Heart left ventricle (tissue), 16 donors: ENCODE measurements around the gene FAM20B. TPM values are rescaled to one million over a fixed set of nuclear protein-coding genes. Genes with fewer than 3 reads are reported as not detected.

Experiments
- ATAC-seq, 4 donors: fragments of 200-7000 bp; cut with Tn5 transposase; one replicate each; pipeline ENCODE4 v1.9.1; 2020 to 2022; ENCODE audit warnings: moderate library complexity in 4 of 4, mild to moderate bottlenecking in 3 of 4, moderate number of reproducible peaks in 1 of 4
- DNase-seq, 5 donors: peaks; one replicate each; pipeline ENCODE4 v3.0.0-alpha.2; 2020
- H3K27ac ChIP-seq, 12 donors: fragments of 200-600 bp; sonication (generic) in 4 of 12; one replicate each; pipeline versions ENCODE4 v1.5.0 to v1.8.0; 2016 to 2022; ENCODE audit warnings: mild to moderate bottlenecking in 2 of 12
- H3K27me3 ChIP-seq, 9 donors: fragments of 200-600 bp; sonication (generic) in 2 of 9; one replicate each; pipeline versions ENCODE4 v1.5.1 to v1.8.0; 2016 to 2022; ENCODE audit warnings: mild to moderate bottlenecking in 3 of 9
- H3K36me3 ChIP-seq, 9 donors: fragments of 200-600 bp; sonication (generic) in 2 of 9; one replicate each; pipeline versions ENCODE4 v1.5.0 to v1.8.0; 2018 to 2022; ENCODE audit warnings: mild to moderate bottlenecking in 2 of 9
- H3K4me1 ChIP-seq, 12 donors: fragments of 200-600 bp; sonication (generic) in 4 of 12; one replicate each; pipeline versions ENCODE4 v1.5.0 to v1.8.0; 2016 to 2022; ENCODE audit warnings: mild to moderate bottlenecking in 3 of 12
- H3K4me3 ChIP-seq, 12 donors: fragments of 200-600 bp; sonication (generic) in 4 of 12; one replicate each; pipeline versions ENCODE4 v1.5.0 to v1.8.0; 2017 to 2022; ENCODE audit warnings: mild to moderate bottlenecking in 9 of 12, moderate library complexity in 4 of 12
- H3K9me3 ChIP-seq, 12 donors: fragments of 200-600 bp; sonication (generic) in 4 of 12; one replicate each; pipeline versions ENCODE4 v1.5.0 to v1.8.0; 2016 to 2022; ENCODE audit warnings: mild to moderate bottlenecking in 1 of 12
- CTCF ChIP-seq, 12 donors: fragments of 200-600 bp; sonication (generic) in 4 of 12; IDR thresholded peaks; one replicate each; pipeline versions ENCODE4 v1.5.0 to v1.8.0; 2018 to 2022; ENCODE audit warnings: antibody characterized with exemption in 12 of 12, mild to moderate bottlenecking in 5 of 12
- POLR2A ChIP-seq, 2 donors: fragments of 450-650 bp; IDR thresholded peaks; one replicate each; pipeline ENCODE4 v1.6.1; 2017; ENCODE audit warnings: antibody characterized with exemption in 2 of 2, mild to moderate bottlenecking in 2 of 2, moderate library complexity in 2 of 2
- WGBS, 4 donors: extraction: QIAGEN DNeasy Blood & Tissue Kit in 2 of 4; methylation state at CpG; one replicate each; pipeline versions ENCODE4 v1.1.5 to v1.1.7; 2013 to 2018; 5-methylcytosine and 5-hydroxymethylcytosine counted together
- intact Hi-C, 10 donors: fragments of 100-400 bp; cut with DNase I; formaldehyde crosslinking; loops; one replicate each; pipeline versions ENCODE4 v1.11.1 to v1.14.2; 2022
- polyA plus RNA-seq, 2 donors: library from polyadenylated mRNA; stranded (reverse); fragments of 200-250 nt; gene quantifications; one replicate each; pipeline ENCODE4 v1.2.3, GENCODE V29; 2013
- total RNA-seq, 9 donors: library from RNA; depleted of rRNA in 2 of 9; stranded (reverse); fragments of >200 nt in 2 of 9; fragmentation: NEBNext Ultra II Directional in 3 of 9; extraction: Animal tissue kit (Norgen Biotek cat#: 25700) in 3 of 9; gene quantifications; one replicate each; pipeline versions ENCODE4 v1.1.0 to v1.2.4, GENCODE V29; 2016 to 2023
- donor health status: ischemic (EF 13 %, LVEDD 7.1; RV severe dilation, severe dysfunction).
- donor health status: healthy with polysubstance abuse.
- donor health status: DM: no; HTN: yes; CAD: no.
- donor health status: DM: no; HTN: no; CAD: no.
- donor health status: ischemic (EF 25% LVEDD 6.9; RV normal size, moderate dysfunction).
- donor health status: ischemic (EF 25% LVEDD 5.7; RV mildly dilated, moderate dysfunction).
- donor health status: healthy.
- donor health status: DM: yes; HTN: yes; CAD: no.
- donor health status: ischemic (EF 35%, LVEDD 5.7; RV mildly dilated, moderate dysfunction).
- donor health status: nonischemic (EF 11% LVEDD 7.7; RV severe dilation, severe dysfunction).
- donor health status: DM: yes; HTN: yes; CAD: no.
- donor health status: PGD.
- donor health status: ischemic (EF 29% LVEDD 5.4; RV normal size, mild dysfunction).
- donor health status: nonischemic (EF 23%, LVEDD 6.1; RV moderate dilation, normal function).

Gene FAM20B
- total and polyA plus RNA-seq, 11 donors, result 13.8 to 70.1 (median 52.6) TPM

- H3K4me1 ChIP-seq, result peaks cover 0 to 31% (median 16%) of the 10 kb centered on the region in 12 donors
- peak overlapping the region; percentile 68 to 93 (median 89) for H3K27ac ChIP-seq
- ATAC-seq (no peak), DNase-seq (no peak)
- TF ChIP-seq CTCF (IDR thresholded peaks at IDR 0.05) (no peak), POLR2A (IDR thresholded peaks at IDR 0.05) (no peak)
- no peaks in the 10 kb centered on the region for H3K9me3 ChIP-seq
- WGBS, 4 donors, result 49 to 54% (median 53%) methylated on average over 18 of the region's 18 CpGs
- no peaks in the 10 kb centered on the region for H3K27me3 ChIP-seq
- H3K36me3 ChIP-seq, result peaks cover 0 to 16% (median 10%) of the 10 kb centered on the region in 9 donors
- intact Hi-C loops, result loop anchor here in 9 of 10 donors (1.0 to 10.0 kb wide), 10 partner anchors 46 to 734 kb away; partner anchors contain the start of genes SOAT1 (in 3 of the 9) and AXDND1 (in 2 of the 9)
- H3K4me3 ChIP-seq, result peak overlapping the region; percentile 72 to 100 (median 92)
Measured at GRCh38 chr1:179080866-179081686, 55.4 kb downstream of the FAM20B start.

GRCh38 chr1:179081687-179082332 is 56.1 kb downstream of the FAM20B start, which contains the start of gene TOR3A:
TOR3A (plus strand) TSS chr1:179082070; CDS start chr1:179082129, 59 bp downstream.
- no peaks in the 10 kb centered on the region for H3K27me3 ChIP-seq
- H3K4me3 ChIP-seq, result peak within 1 kb of the TSS; percentile 72 to 100 (median 92)
- H3K36me3 ChIP-seq, result peaks cover 0 to 24% (median 9%) of the 10 kb centered on the region in 9 donors
- ATAC-seq (peak; percentile 97 to 99 (median 98)), DNase-seq (peak; percentile 94 to 95 (median 95))
- no peaks in the 10 kb centered on the region for H3K9me3 ChIP-seq
- TF ChIP-seq CTCF (IDR thresholded peaks at IDR 0.05) (peak in 1 of 12 donors; percentile 13), POLR2A (IDR thresholded peaks at IDR 0.05) (peak in 1 of 2 donors; percentile 91)
- peak within 1 kb of the TSS; percentile 68 to 93 (median 89) for H3K27ac ChIP-seq
- intact Hi-C loops, result loop anchor here (1.0 to 10.0 kb wide), 11 partner anchors 45 to 733 kb away; partner anchors contain the start of genes SOAT1 (in 4 of the 10) and AXDND1 (in 2 of the 10)
- H3K4me1 ChIP-seq, result peaks cover 0 to 31% (median 16%) of the 10 kb centered on the region in 12 donors
- 0 to 1% (median 0%) methylated on average over 21 to 51 of the region's 51 CpGs for WGBS, 4 donors

DNA sequence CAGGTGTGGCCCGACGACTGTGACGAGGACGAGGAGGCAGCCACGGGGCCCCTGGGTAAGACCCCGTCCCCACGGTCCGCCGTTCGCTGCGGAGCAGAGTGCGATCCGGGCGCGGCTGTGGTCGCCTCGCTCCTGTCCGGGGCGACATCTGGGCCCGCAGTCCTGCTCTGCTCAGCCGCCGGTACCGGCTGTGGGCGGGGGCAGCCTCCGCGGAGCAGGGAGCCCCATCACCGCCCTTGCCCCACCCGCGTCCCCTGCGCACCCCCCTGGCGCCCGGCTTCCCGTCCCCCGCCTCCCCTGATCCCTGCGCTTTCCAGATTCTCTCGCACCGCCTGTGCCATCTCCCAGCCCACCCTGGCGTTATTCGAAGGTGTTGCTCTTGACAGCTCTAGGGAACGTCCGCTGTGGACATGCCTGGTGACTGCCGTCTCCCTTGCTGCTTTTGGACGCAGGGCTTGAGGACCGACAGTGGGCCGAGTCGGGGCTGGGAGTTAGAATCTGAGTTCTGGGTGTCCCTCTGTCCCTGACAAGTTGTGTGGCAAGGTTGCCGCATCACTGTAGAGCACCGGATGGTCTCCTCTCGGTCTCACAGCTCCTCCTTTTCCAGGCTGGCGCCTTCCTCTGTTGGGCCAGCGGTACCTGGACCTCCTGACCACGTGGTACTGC is 56.8 kb downstream of the FAM20B start:
- 0 to 2% (median 1%) methylated on average over 27 to 52 of the region's 52 CpGs for WGBS, 4 donors
- peaks cover 0 to 34% (median 16%) of the 10 kb centered on the region in 12 donors for H3K4me1 ChIP-seq
- intact Hi-C loops, result loop anchor here in 8 of 10 donors (2.0 to 10.0 kb wide), 7 partner anchors 45 to 732 kb away; partner anchors contain the start of genes SOAT1 (in 4 of the 8) and AXDND1 (in 2 of the 8)
- no peaks in the 10 kb centered on the region for H3K27me3 ChIP-seq
- H3K27ac ChIP-seq, result peak overlapping the region; percentile 68 to 93 (median 89)
- peak overlapping the region; percentile 72 to 100 (median 92) for H3K4me3 ChIP-seq
- H3K36me3 ChIP-seq, result peaks cover 0 to 29% (median 9%) of the 10 kb centered on the region in 9 donors
- DNase-seq (peak in 3 of 5 donors; percentile 28 to 36 (median 33)), ATAC-seq (peak in 3 of 4 donors; percentile 16 to 57 (median 53))
- TF ChIP-seq CTCF (IDR thresholded peaks at IDR 0.05) (no peak), POLR2A (IDR thresholded peaks at IDR 0.05) (no peak)
- H3K9me3 ChIP-seq, result no peaks in the 10 kb centered on the region
